ENCODE results near the gene CRADD. TPM values are rescaled to one million over a fixed set of nuclear protein-coding genes. Genes with fewer than 3 reads are reported as not detected.

The CRADD gene
- total and polyA plus RNA-seq, 2 of the 4 experiments (the other 2 are of a cell fraction), result 11.1 to 14.0 TPM

DNA sequence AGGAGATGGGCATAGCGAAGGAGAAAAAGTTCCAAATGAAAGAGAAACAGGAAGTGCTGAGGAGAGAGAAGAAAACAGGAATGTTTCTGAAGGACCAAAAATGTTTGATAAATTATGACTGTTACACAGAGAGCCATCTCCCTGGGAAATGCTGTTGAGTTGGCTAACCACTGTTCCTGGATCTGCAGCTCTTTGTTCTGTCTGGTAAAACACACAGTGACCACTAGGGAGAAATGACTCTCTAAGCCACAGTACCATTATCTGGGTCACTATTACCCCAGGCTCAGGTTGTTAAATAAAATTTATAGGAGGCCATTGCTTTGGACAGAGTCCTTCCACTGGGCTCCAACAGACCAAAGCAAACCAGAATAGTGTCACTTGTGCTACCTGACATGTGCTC lies 219.3 kb downstream of the CRADD start:
- no peak overlapping the region for H3K27ac ChIP-seq (ENCODE audit: insufficient read depth, low read length)
- in situ Hi-C loops (cut with MboI; ENCODE audit: low sequenced_read_pairs) (no loop called here), intact Hi-C loops (cut with micrococcal nuclease) (loop anchor here (10.0 kb wide), 1 partner anchor 322 kb away; the partner anchor contains the start of gene SOCS2), dilution Hi-C loops (cut with HindIII; ENCODE audit: low sequenced_read_pairs, unreplicated experiment) (no loop called here)
- H3K4ac ChIP-seq (ENCODE audit: low read depth, low read length), result no peak overlapping the region
- no peaks in the 10 kb centered on the region for H3K79me1 ChIP-seq (ENCODE audit: low read depth in 1 of 2, low read length in 2 of 2)
- no peak overlapping the region for H2AK9ac ChIP-seq (replicated peaks; ENCODE audit: low read depth, low read length, poor library complexity)
- no peaks in the 10 kb centered on the region for H4K20me1 ChIP-seq (ENCODE audit: insufficient read depth, low read length)
- DNase-seq (peak; percentile 15), ATAC-seq (ENCODE audit: low read depth) (0 out of 2 replicates have a peak, but pooled peaks have one; percentile 35)
- no peak overlapping the region for H3K4me3 ChIP-seq (ENCODE audit: insufficient read depth, low read depth, low read length)
- POLR2A ChIA-PET (ENCODE audit: unreplicated experiment), result no interaction called here
- TF ChIP-seq, protein P1, sequence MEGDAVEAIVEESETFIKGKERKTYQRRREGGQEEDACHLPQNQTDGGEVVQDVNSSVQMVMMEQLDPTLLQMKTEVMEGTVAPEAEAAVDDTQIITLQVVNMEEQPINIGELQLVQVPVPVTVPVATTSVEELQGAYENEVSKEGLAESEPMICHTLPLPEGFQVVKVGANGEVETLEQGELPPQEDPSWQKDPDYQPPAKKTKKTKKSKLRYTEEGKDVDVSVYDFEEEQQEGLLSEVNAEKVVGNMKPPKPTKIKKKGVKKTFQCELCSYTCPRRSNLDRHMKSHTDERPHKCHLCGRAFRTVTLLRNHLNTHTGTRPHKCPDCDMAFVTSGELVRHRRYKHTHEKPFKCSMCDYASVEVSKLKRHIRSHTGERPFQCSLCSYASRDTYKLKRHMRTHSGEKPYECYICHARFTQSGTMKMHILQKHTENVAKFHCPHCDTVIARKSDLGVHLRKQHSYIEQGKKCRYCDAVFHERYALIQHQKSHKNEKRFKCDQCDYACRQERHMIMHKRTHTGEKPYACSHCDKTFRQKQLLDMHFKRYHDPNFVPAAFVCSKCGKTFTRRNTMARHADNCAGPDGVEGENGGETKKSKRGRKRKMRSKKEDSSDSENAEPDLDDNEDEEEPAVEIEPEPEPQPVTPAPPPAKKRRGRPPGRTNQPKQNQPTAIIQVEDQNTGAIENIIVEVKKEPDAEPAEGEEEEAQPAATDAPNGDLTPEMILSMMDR (conservative IDR thresholded peaks at IDR 0.05; ENCODE audit: low read depth, low read length), result 0 out of 2 replicates have a peak, but pooled peaks have one; percentile 16
- no peak for TF ChIP-seq RCOR1 (IDR thresholded peaks at IDR 0.05; ENCODE audit: insufficient replicate concordance, low read length)
- peaks cover 14% of the 10 kb centered on the region for H3K4me1 ChIP-seq (ENCODE audit: control insufficient read depth, insufficient read depth, low read length)
- H2AFZ ChIP-seq (replicated peaks; ENCODE audit: low read length, poor library complexity), result no peak overlapping the region
- H3K56ac ChIP-seq (ENCODE audit: extremely low read depth, insufficient read depth, low read length), result no peak overlapping the region
- H4K5ac ChIP-seq (ENCODE audit: low read depth, low read length), result peak overlapping the region; percentile 2; the same call in 1 of the 2 replicates
- peak overlapping the region; percentile 3; the same call in 1 of the 2 replicates for H4K91ac ChIP-seq (ENCODE audit: insufficient read depth, low read depth, low read length)
- no peaks in the 10 kb centered on the region for H3K9me3 ChIP-seq (ENCODE audit: control insufficient read depth, insufficient read depth, low read length)
- no peak overlapping the region for H3K4me2 ChIP-seq (ENCODE audit: low read depth, low read length)
- peak overlapping the region; percentile 14; the same call in 1 of the 2 replicates for H2BK120ac ChIP-seq (ENCODE audit: low read depth, low read length)
- no peak overlapping the region for H2BK5ac ChIP-seq (ENCODE audit: low read depth, low read length, poor library complexity, severe bottlenecking)
- 100% methylated on average over 1 of the region's 1 CpG; no CpG with 5 or more reads in 1 of the 2 experiments for WGBS, 2 experiments (ENCODE audit: extremely low coverage in 2 of 2, insufficient read length in 1 of 2)
- no peak overlapping the region for H4K8ac ChIP-seq (ENCODE audit: low read depth in 2 of 2, low read length in 2 of 2)
- no peak overlapping the region for H2AK5ac ChIP-seq (ENCODE audit: low read depth, low read length)
- BruUV-seq (replicated peaks), result no TSS peak
- CTCF ChIA-PET, result interaction anchor here (0.6 to 0.9 kb wide), 2 partner anchors 15 to 940 kb away, joined by 3 to 6 read pairs; no protein-coding TSS in a partner anchor
- H2BK20ac ChIP-seq (ENCODE audit: low read depth, low read length), result no peak overlapping the region
- peaks cover 12% of the 10 kb centered on the region for H3K9me1 ChIP-seq (ENCODE audit: insufficient read depth, low read length)
- H3K27me3 ChIP-seq (ENCODE audit: control insufficient read depth, insufficient read depth, low read length), result no peaks in the 10 kb centered on the region
- H3K23ac ChIP-seq (ENCODE audit: low read depth, low read length), result no peak overlapping the region
- no peak overlapping the region for H3K18ac ChIP-seq (ENCODE audit: low read depth, low read length)
- H3K36me3 ChIP-seq (ENCODE audit: control insufficient read depth, insufficient read depth, low read length), result no peaks in the 10 kb centered on the region
- no peak overlapping the region for H2BK15ac ChIP-seq (ENCODE audit: low read depth, low read length)
- H3K14ac ChIP-seq (replicated peaks; ENCODE audit: low read depth, low read length), result no peak overlapping the region
- H3K9ac ChIP-seq (ENCODE audit: low read depth, low read length), result no peak overlapping the region

Measured in IMR-90 (cell line).